HEK293 (cell line): ENCODE measurements around the gene WASHC4.

Source experiments
- CTCF ChIA-PET: fragments of 350-600 bp; formaldehyde crosslinking; extraction: SDS; loops from one replicate; lab custom pipeline; 2021; ENCODE audit warnings: antibody characterized with exemption; lab: Yijun Ruan, JAX
- POLR2A ChIA-PET: fragments of 300-600 bp; formaldehyde crosslinking; extraction: SDS; loops from one replicate; lab custom pipeline; 2020; ENCODE audit warnings: antibody characterized with exemption, inconsistent platforms; lab: Yijun Ruan, JAX
- H3K27ac ChIP-seq: fragments of 200-500 bp; sonication (Bioruptor generic); 2 replicates; pipeline ENCODE4 v1.5.1; 2014; ENCODE audit warnings: low read depth, low read length, control low read depth, inconsistent platforms; ENCODE audit errors: extremely low read depth
- H3K36me3 ChIP-seq, 2 experiments: fragments of 200-500 bp in 1 of 2; sonication (Bioruptor generic) in 1 of 2; 1 replicate in 1 of 2; 2 replicates in 1 of 2; pipeline ENCODE4 v1.5.1; 2014 to 2017; ENCODE audit warnings: inconsistent platforms in 2 of 2, low read length in 2 of 2; ENCODE audit not compliant: control insufficient read depth in 2 of 2, insufficient read depth in 1 of 2
- H3K4me1 ChIP-seq: fragments of 200-500 bp; sonication (Bioruptor generic); 2 replicates; pipeline ENCODE4 v1.5.1; 2014; ENCODE audit warnings: mild to moderate bottlenecking, low read length, inconsistent platforms; ENCODE audit not compliant: control insufficient read depth, insufficient read depth
- H3K4me3 ChIP-seq: 2 replicates; pipeline ENCODE4 v1.5.1; 2011; ENCODE audit warnings: low read depth, mild to moderate bottlenecking, control low read depth, low read length, moderate library complexity
- H3K9me3 ChIP-seq: fragments of 200-500 bp; sonication (Bioruptor generic); 2 replicates; pipeline ENCODE4 v1.5.1; 2014; ENCODE audit warnings: low read depth, low read length, inconsistent platforms; ENCODE audit not compliant: control insufficient read depth, insufficient read depth
- BCL11A ChIP-seq: fragments of 450-650 bp; formaldehyde crosslinking; IDR thresholded peaks from 2 replicates; pipeline ENCODE4 v1.5.1; 2016; ENCODE audit warnings: low read depth, missing biosample characterization, missing genetic modification characterization
- RBAK ChIP-seq: fragments of 450-650 bp; formaldehyde crosslinking; IDR thresholded peaks from 2 replicates; pipeline ENCODE4 v1.5.1; 2016; ENCODE audit warnings: missing biosample characterization, missing genetic modification characterization
- SALL2 ChIP-seq: fragments of 450-650 bp; formaldehyde crosslinking; IDR thresholded peaks from 2 replicates; pipeline ENCODE4 v1.5.0; 2017; ENCODE audit warnings: missing biosample characterization, mild to moderate bottlenecking, missing genetic modification characterization, borderline replicate concordance
- ZBTB8A ChIP-seq: fragments of 450-650 bp; formaldehyde crosslinking; IDR thresholded peaks from 2 replicates; pipeline ENCODE4 v1.5.1; 2016; ENCODE audit warnings: missing biosample characterization, missing genetic modification characterization
- ZNF133 ChIP-seq: fragments of 450-650 bp; formaldehyde crosslinking; IDR thresholded peaks from 2 replicates; pipeline ENCODE4 v1.5.1; 2016; ENCODE audit warnings: missing biosample characterization, missing genetic modification characterization
- ZNF223 ChIP-seq: fragments of 450-650 bp; formaldehyde crosslinking; IDR thresholded peaks from 2 replicates; pipeline ENCODE4 v1.5.1; 2016; ENCODE audit warnings: missing biosample characterization, missing genetic modification characterization
- ZNF510 ChIP-seq: fragments of 450-650 bp; formaldehyde crosslinking; IDR thresholded peaks from 2 replicates; pipeline ENCODE4 v1.5.1; 2018; ENCODE audit warnings: mild to moderate bottlenecking, missing genetic modification characterization, missing biosample characterization; ENCODE audit not compliant: insufficient replicate concordance
- ZNF561 ChIP-seq: fragments of 450-650 bp; IDR thresholded peaks from 2 replicates; pipeline ENCODE4 v1.5.1; 2018; ENCODE audit warnings: missing biosample characterization, missing genetic modification characterization, borderline replicate concordance
- ZSCAN23 ChIP-seq: fragments of 450-650 bp; formaldehyde crosslinking; IDR thresholded peaks from 2 replicates; pipeline ENCODE4 v1.5.1; 2016; ENCODE audit warnings: missing biosample characterization, missing genetic modification characterization
- TF ChIP-seq, protein P1 (sequence below): fragments of 450-650 bp; formaldehyde crosslinking; IDR thresholded peaks from 2 replicates; pipeline ENCODE4 v1.5.1; 2016; ENCODE audit warnings: missing biosample characterization, missing genetic modification characterization, low read depth
- TF ChIP-seq, protein P2 (sequence below): fragments of 450-650 bp; formaldehyde crosslinking; IDR thresholded peaks from 2 replicates; pipeline ENCODE4 v1.5.1; 2016; ENCODE audit warnings: missing biosample characterization, missing genetic modification characterization
- TF ChIP-seq, protein P3 (sequence below): fragments of 450-650 bp; formaldehyde crosslinking; conservative IDR thresholded peaks from 2 replicates; pipeline ENCODE4 v1.5.1; 2016; ENCODE audit warnings: low read depth, missing biosample characterization, missing genetic modification characterization
- TF ChIP-seq, protein P4 (sequence below): fragments of 450-650 bp; IDR thresholded peaks from 2 replicates; pipeline ENCODE4 v1.5.1; 2018; ENCODE audit warnings: missing biosample characterization, missing genetic modification characterization
- TF ChIP-seq, protein P5 (sequence below): fragments of 450-650 bp; formaldehyde crosslinking; IDR thresholded peaks from 2 replicates; pipeline ENCODE4 v1.5.1; 2016; ENCODE audit warnings: missing biosample characterization, missing genetic modification characterization
- TF ChIP-seq, protein P6 (sequence below): fragments of 450-650 bp; formaldehyde crosslinking; IDR thresholded peaks from 2 replicates; pipeline ENCODE4 v1.5.1; 2017; ENCODE audit warnings: missing biosample characterization, missing genetic modification characterization

WASHC4 gene

DNA sequence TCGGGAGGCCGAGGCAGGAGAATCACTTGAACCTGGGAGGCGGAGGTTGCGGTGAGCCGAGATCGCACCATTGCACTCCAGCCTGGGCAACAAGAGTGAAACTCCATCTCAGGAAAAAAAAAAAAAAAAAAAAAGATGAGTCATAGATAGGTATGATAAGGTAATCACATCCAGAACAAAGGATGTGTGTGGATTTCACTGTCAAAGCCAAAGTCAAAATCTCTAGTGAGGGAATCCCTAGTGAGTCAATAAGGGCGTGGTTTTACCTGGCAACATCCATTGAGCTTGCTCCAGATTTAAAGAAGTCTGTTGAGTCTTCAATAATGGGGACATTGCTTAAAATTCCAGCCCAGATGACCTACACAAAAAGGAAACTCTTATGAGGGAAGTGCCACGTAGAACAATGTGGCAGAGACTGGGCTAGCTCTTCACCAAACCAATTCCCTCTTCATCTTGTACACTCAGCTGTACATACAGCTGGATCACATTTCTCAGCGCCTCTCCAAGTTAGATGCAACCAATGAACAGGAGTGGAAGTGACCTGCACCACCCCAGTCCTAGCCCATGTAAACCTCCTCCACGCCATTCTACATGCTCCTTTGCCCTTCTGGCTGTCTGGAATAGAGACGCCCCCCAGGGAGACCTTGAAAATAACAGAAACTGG is 46.7 kb upstream of the WASHC4 start:
- Histone ChIP-seq H3K36me3 (no peaks in the 10 kb centered on the region), H3K9me3 (no peaks in the 10 kb centered on the region), H3K4me1 (0 out of 2 replicates have a peak, but pooled peaks cover 2% of the 10 kb centered on the region), H3K4me3 (no peak overlapping the region), H3K27ac (no peak overlapping the region)
- POLR2A ChIA-PET = no interaction called here
- CTCF ChIA-PET = interaction anchor here (0.8 kb wide), 1 partner anchor 870 kb away, joined by 6 read pairs; no protein-coding TSS in a partner anchor
- TF ChIP-seq SALL2 = no peak
- no peak for TF ChIP-seq RBAK (tag by site-specific recombination)
- TF ChIP-seq, protein P1, sequence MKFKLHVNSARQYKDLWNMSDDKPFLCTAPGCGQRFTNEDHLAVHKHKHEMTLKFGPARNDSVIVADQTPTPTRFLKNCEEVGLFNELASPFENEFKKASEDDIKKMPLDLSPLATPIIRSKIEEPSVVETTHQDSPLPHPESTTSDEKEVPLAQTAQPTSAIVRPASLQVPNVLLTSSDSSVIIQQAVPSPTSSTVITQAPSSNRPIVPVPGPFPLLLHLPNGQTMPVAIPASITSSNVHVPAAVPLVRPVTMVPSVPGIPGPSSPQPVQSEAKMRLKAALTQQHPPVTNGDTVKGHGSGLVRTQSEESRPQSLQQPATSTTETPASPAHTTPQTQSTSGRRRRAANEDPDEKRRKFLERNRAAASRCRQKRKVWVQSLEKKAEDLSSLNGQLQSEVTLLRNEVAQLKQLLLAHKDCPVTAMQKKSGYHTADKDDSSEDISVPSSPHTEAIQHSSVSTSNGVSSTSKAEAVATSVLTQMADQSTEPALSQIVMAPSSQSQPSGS = no peak
- no peak for TF ChIP-seq ZBTB8A (tag by site-specific recombination)
- no peak for TF ChIP-seq ZNF223 (tag by site-specific recombination)
- TF ChIP-seq, protein P2, sequence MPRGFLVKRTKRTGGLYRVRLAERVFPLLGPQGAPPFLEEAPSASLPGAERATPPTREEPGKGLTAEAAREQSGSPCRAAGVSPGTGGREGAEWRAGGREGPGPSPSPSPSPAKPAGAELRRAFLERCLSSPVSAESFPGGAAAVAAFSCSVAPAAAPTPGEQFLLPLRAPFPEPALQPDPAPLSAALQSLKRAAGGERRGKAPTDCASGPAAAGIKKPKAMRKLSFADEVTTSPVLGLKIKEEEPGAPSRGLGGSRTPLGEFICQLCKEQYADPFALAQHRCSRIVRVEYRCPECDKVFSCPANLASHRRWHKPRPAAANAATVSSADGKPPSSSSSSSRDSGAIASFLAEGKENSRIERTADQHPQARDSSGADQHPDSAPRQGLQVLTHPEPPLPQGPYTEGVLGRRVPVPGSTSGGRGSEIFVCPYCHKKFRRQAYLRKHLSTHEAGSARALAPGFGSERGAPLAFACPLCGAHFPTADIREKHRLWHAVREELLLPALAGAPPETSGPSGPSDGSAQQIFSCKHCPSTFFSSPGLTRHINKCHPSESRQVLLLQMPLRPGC = no peak
- no peak for TF ChIP-seq ZNF510 (tag by site-specific recombination)
- TF ChIP-seq, protein P3, sequence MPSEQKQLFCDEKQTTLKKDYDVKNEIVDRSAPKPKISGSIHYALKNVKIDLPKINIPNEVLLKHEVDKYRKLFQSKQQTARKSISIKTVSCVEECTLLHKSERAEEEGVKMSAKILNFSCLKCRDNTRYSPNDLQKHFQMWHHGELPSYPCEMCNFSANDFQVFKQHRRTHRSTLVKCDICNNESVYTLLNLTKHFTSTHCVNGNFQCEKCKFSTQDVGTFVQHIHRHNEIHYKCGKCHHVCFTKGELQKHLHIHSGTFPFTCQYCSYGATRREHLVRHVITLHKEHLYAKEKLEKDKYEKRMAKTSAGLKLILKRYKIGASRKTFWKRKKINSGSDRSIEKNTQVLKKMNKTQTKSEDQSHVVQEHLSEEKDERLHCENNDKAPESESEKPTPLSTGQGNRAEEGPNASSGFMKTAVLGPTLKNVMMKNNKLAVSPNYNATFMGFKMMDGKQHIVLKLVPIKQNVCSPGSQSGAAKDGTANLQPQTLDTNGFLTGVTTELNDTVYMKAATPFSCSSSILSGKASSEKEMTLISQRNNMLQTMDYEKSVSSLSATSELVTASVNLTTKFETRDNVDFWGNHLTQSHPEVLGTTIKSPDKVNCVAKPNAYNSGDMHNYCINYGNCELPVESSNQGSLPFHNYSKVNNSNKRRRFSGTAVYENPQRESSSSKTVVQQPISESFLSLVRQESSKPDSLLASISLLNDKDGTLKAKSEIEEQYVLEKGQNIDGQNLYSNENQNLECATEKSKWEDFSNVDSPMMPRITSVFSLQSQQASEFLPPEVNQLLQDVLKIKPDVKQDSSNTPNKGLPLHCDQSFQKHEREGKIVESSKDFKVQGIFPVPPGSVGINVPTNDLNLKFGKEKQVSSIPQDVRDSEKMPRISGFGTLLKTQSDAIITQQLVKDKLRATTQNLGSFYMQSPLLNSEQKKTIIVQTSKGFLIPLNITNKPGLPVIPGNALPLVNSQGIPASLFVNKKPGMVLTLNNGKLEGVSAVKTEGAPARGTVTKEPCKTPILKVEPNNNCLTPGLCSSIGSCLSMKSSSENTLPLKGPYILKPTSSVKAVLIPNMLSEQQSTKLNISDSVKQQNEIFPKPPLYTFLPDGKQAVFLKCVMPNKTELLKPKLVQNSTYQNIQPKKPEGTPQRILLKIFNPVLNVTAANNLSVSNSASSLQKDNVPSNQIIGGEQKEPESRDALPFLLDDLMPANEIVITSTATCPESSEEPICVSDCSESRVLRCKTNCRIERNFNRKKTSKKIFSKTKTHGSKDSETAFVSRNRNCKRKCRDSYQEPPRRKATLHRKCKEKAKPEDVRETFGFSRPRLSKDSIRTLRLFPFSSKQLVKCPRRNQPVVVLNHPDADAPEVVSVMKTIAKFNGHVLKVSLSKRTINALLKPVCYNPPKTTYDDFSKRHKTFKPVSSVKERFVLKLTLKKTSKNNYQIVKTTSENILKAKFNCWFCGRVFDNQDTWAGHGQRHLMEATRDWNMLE (tag by site-specific recombination) = no peak
- no peak for TF ChIP-seq ZNF561
- no peak for TF ChIP-seq ZSCAN23 (tag by site-specific recombination)
- TF ChIP-seq ZNF133 (tag by site-specific recombination) = no peak
- TF ChIP-seq, protein P4, sequence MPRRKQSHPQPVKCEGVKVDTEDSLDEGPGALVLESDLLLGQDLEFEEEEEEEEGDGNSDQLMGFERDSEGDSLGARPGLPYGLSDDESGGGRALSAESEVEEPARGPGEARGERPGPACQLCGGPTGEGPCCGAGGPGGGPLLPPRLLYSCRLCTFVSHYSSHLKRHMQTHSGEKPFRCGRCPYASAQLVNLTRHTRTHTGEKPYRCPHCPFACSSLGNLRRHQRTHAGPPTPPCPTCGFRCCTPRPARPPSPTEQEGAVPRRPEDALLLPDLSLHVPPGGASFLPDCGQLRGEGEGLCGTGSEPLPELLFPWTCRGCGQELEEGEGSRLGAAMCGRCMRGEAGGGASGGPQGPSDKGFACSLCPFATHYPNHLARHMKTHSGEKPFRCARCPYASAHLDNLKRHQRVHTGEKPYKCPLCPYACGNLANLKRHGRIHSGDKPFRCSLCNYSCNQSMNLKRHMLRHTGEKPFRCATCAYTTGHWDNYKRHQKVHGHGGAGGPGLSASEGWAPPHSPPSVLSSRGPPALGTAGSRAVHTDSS (tag by site-specific recombination) = no peak
- TF ChIP-seq BCL11A (tag by site-specific recombination) = no peak
- TF ChIP-seq, protein P5, sequence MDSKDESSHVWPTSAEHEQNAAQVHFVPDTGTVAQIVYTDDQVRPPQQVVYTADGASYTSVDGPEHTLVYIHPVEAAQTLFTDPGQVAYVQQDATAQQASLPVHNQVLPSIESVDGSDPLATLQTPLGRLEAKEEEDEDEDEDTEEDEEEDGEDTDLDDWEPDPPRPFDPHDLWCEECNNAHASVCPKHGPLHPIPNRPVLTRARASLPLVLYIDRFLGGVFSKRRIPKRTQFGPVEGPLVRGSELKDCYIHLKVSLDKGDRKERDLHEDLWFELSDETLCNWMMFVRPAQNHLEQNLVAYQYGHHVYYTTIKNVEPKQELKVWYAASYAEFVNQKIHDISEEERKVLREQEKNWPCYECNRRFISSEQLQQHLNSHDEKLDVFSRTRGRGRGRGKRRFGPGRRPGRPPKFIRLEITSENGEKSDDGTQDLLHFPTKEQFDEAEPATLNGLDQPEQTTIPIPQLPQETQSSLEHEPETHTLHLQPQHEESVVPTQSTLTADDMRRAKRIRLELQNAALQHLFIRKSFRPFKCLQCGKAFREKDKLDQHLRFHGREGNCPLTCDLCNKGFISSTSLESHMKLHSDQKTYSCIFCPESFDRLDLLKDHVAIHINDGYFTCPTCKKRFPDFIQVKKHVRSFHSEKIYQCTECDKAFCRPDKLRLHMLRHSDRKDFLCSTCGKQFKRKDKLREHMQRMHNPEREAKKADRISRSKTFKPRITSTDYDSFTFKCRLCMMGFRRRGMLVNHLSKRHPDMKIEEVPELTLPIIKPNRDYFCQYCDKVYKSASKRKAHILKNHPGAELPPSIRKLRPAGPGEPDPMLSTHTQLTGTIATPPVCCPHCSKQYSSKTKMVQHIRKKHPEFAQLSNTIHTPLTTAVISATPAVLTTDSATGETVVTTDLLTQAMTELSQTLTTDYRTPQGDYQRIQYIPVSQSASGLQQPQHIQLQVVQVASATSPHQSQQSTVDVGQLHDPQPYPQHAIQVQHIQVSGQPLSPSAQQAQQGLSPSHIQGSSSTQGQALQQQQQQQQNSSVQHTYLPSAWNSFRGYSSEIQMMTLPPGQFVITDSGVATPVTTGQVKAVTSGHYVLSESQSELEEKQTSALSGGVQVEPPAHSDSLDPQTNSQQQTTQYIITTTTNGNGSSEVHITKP (tag by site-specific recombination) = no peak
- TF ChIP-seq, protein P6, sequence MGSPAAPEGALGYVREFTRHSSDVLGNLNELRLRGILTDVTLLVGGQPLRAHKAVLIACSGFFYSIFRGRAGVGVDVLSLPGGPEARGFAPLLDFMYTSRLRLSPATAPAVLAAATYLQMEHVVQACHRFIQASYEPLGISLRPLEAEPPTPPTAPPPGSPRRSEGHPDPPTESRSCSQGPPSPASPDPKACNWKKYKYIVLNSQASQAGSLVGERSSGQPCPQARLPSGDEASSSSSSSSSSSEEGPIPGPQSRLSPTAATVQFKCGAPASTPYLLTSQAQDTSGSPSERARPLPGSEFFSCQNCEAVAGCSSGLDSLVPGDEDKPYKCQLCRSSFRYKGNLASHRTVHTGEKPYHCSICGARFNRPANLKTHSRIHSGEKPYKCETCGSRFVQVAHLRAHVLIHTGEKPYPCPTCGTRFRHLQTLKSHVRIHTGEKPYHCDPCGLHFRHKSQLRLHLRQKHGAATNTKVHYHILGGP (tag by site-specific recombination) = no peak
